Neural progenitor cell (in vitro differentiated cells): Measurements from ENCODE around the gene AMFR.

Source experiments
- CTCF ChIP-seq: fragments of 200-600 bp; sonication (generic); IDR thresholded peaks from 2 replicates; pipeline ENCODE4 v1.5.1; 2017; ENCODE audit warnings: antibody characterized with exemption, mild to moderate bottlenecking
- EZH2phosphoT487 ChIP-seq: fragments of 200-600 bp; sonication (generic); IDR thresholded peaks from 2 replicates; pipeline ENCODE4 v1.6.1; 2017; ENCODE audit warnings: antibody characterized with exemption

- TF ChIP-seq CTCF (no peak), EZH2phosphoT487 (no peak)
Observed at GRCh38 chr16:56337858-56338325, 87.5 kb downstream of the AMFR start.
